ENCODE measurements around the gene STAM.

Gene STAM

DNA sequence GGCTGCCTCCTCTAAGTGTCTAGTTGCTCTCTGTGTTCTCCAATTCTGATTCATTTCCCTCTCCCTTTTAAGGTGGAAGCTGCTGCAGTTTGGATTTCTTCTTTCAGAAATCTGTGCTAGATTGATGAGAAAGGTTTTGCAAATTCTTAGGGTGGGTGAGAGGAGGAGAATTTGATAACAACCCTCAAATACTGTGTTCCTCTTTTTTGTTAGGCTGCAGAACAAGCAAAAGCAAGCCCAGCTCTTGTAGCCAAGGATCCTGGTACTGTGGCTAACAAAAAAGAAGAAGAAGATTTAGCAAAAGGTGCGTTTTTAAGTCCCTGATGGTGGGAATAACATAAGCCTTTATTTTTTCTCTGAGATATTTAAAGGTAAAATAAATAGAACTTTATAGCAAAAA lies 49.1 kb downstream of the STAM start:
- no peak overlapping the region for H3K27ac ChIP-seq (ENCODE audit: extremely low read depth, low read depth, low read length)
- H3K9me3 ChIP-seq (ENCODE audit: control insufficient read depth, insufficient read depth, low read depth, low read length) = no peaks in the 10 kb centered on the region
- no peak for TF ChIP-seq ZNF19 (tag by site-specific recombination; IDR thresholded peaks at IDR 0.05; ENCODE audit: low read depth)
- no peak for TF ChIP-seq GLIS2 (tag by site-specific recombination; IDR thresholded peaks at IDR 0.05)
- no peak for TF ChIP-seq ZNF76 (tag by site-specific recombination; IDR thresholded peaks at IDR 0.05; ENCODE audit: borderline replicate concordance, low read depth)
- TF ChIP-seq PRDM1 (tag by site-specific recombination; IDR thresholded peaks at IDR 0.05) = no peak
- TF ChIP-seq, protein P1, sequence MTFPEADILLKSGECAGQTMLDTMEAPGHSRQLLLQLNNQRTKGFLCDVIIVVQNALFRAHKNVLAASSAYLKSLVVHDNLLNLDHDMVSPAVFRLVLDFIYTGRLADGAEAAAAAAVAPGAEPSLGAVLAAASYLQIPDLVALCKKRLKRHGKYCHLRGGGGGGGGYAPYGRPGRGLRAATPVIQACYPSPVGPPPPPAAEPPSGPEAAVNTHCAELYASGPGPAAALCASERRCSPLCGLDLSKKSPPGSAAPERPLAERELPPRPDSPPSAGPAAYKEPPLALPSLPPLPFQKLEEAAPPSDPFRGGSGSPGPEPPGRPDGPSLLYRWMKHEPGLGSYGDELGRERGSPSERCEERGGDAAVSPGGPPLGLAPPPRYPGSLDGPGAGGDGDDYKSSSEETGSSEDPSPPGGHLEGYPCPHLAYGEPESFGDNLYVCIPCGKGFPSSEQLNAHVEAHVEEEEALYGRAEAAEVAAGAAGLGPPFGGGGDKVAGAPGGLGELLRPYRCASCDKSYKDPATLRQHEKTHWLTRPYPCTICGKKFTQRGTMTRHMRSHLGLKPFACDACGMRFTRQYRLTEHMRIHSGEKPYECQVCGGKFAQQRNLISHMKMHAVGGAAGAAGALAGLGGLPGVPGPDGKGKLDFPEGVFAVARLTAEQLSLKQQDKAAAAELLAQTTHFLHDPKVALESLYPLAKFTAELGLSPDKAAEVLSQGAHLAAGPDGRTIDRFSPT (tag by site-specific recombination; IDR thresholded peaks at IDR 0.05) = no peak
- TF ChIP-seq ZNF580 (tag by site-specific recombination; IDR thresholded peaks at IDR 0.05) = no peak
- no peak for TF ChIP-seq ZNF155 (tag by site-specific recombination; IDR thresholded peaks at IDR 0.05)
- no peak for TF ChIP-seq ZNF548 (tag by site-specific recombination; IDR thresholded peaks at IDR 0.05)
- TF ChIP-seq ZNF501 (tag by site-specific recombination; IDR thresholded peaks at IDR 0.05) = no peak
- TF ChIP-seq, protein P2, sequence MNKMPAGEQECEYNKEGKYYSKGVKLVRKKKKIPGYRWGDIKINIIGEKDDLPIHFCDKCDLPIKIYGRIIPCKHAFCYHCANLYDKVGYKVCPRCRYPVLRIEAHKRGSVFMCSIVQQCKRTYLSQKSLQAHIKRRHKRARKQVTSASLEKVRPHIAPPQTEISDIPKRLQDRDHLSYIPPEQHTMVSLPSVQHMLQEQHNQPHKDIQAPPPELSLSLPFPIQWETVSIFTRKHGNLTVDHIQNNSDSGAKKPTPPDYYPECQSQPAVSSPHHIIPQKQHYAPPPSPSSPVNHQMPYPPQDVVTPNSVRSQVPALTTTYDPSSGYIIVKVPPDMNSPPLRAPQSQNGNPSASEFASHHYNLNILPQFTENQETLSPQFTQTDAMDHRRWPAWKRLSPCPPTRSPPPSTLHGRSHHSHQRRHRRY (tag by site-specific recombination; IDR thresholded peaks at IDR 0.05) = no peak
- H3K4me3 ChIP-seq (ENCODE audit: low read depth, low read length) = no peak overlapping the region
- ChIA-PET CTCF (no interaction called here), POLR2A (no interaction called here)
- H3K36me3 ChIP-seq (ENCODE audit: control insufficient read depth in 2 of 2, insufficient read depth in 1 of 2, low read length in 2 of 2) = peaks cover 3 to 16% of the 10 kb centered on the region in 2 experiments; a peak in 2 of 3 replicates
- no peaks in the 10 kb centered on the region for H3K4me1 ChIP-seq (ENCODE audit: control insufficient read depth, insufficient read depth, low read length)

- no peak overlapping the region for H3K27ac ChIP-seq (ENCODE audit: extremely low read depth, low read depth, low read length)
- ChIA-PET POLR2A (no interaction called here), CTCF (interaction anchor here (1.0 kb wide), 1 partner anchor 44 kb away, joined by 3 read pairs; no protein-coding TSS in a partner anchor)
- H3K9me3 ChIP-seq (ENCODE audit: control insufficient read depth, insufficient read depth, low read depth, low read length) = no peaks in the 10 kb centered on the region
- H3K36me3 ChIP-seq (ENCODE audit: control insufficient read depth in 2 of 2, insufficient read depth in 1 of 2, low read length in 2 of 2) = peaks cover 0 to 14% of the 10 kb centered on the region in 2 experiments; a peak in 1 of 3 replicates
- H3K4me1 ChIP-seq (ENCODE audit: control insufficient read depth, insufficient read depth, low read length) = no peaks in the 10 kb centered on the region
- no peak overlapping the region for H3K4me3 ChIP-seq (ENCODE audit: low read depth, low read length)
- TF ChIP-seq ZSCAN4 (tag by site-specific recombination; IDR thresholded peaks at IDR 0.05) (no peak), ZNF785 (tag by site-specific recombination; IDR thresholded peaks at IDR 0.05) (no peak), SCRT2 (tag by site-specific recombination; IDR thresholded peaks at IDR 0.05) (no peak), ZNF629 (tag by site-specific recombination; IDR thresholded peaks at IDR 0.05) (no peak), ZNF561 (tag by site-specific recombination; IDR thresholded peaks at IDR 0.05; ENCODE audit: borderline replicate concordance) (no peak), ZNF544 (tag by site-specific recombination; IDR thresholded peaks at IDR 0.05) (no peak), ZNF433 (tag by site-specific recombination; IDR thresholded peaks at IDR 0.05; ENCODE audit: low read depth) (no peak), HOXD13 (CRISPR knock-in tag; IDR thresholded peaks at IDR 0.05; ENCODE audit: borderline replicate concordance) (no peak), ZFP69B (tag by site-specific recombination; IDR thresholded peaks at IDR 0.05) (no peak)
- TF ChIP-seq, protein P2 (tag by site-specific recombination; IDR thresholded peaks at IDR 0.05) = no peak
- TF ChIP-seq, protein P3, sequence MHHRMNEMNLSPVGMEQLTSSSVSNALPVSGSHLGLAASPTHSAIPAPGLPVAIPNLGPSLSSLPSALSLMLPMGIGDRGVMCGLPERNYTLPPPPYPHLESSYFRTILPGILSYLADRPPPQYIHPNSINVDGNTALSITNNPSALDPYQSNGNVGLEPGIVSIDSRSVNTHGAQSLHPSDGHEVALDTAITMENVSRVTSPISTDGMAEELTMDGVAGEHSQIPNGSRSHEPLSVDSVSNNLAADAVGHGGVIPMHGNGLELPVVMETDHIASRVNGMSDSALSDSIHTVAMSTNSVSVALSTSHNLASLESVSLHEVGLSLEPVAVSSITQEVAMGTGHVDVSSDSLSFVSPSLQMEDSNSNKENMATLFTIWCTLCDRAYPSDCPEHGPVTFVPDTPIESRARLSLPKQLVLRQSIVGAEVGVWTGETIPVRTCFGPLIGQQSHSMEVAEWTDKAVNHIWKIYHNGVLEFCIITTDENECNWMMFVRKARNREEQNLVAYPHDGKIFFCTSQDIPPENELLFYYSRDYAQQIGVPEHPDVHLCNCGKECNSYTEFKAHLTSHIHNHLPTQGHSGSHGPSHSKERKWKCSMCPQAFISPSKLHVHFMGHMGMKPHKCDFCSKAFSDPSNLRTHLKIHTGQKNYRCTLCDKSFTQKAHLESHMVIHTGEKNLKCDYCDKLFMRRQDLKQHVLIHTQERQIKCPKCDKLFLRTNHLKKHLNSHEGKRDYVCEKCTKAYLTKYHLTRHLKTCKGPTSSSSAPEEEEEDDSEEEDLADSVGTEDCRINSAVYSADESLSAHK (tag by site-specific recombination; IDR thresholded peaks at IDR 0.05) = no peak
- TF ChIP-seq, protein P4, sequence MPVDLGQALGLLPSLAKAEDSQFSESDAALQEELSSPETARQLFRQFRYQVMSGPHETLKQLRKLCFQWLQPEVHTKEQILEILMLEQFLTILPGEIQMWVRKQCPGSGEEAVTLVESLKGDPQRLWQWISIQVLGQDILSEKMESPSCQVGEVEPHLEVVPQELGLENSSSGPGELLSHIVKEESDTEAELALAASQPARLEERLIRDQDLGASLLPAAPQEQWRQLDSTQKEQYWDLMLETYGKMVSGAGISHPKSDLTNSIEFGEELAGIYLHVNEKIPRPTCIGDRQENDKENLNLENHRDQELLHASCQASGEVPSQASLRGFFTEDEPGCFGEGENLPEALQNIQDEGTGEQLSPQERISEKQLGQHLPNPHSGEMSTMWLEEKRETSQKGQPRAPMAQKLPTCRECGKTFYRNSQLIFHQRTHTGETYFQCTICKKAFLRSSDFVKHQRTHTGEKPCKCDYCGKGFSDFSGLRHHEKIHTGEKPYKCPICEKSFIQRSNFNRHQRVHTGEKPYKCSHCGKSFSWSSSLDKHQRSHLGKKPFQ (tag by site-specific recombination; IDR thresholded peaks at IDR 0.05) = no peak
- TF ChIP-seq, protein P5, sequence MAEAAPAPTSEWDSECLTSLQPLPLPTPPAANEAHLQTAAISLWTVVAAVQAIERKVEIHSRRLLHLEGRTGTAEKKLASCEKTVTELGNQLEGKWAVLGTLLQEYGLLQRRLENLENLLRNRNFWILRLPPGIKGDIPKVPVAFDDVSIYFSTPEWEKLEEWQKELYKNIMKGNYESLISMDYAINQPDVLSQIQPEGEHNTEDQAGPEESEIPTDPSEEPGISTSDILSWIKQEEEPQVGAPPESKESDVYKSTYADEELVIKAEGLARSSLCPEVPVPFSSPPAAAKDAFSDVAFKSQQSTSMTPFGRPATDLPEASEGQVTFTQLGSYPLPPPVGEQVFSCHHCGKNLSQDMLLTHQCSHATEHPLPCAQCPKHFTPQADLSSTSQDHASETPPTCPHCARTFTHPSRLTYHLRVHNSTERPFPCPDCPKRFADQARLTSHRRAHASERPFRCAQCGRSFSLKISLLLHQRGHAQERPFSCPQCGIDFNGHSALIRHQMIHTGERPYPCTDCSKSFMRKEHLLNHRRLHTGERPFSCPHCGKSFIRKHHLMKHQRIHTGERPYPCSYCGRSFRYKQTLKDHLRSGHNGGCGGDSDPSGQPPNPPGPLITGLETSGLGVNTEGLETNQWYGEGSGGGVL (tag by site-specific recombination; IDR thresholded peaks at IDR 0.05) = no peak
Measured at GRCh38 chr10:17698696-17699095, 54.7 kb downstream of the STAM start.
